Upper lobe of left lung (tissue), 6 donors: Measurements from ENCODE around the gene TSKU. TPM values are rescaled to one million over a fixed set of nuclear protein-coding genes. Genes with fewer than 3 reads are reported as not detected.

Source experiments
- ATAC-seq, 2 donors: fragments of 200-7000 bp; cut with Tn5 transposase; one replicate each; pipeline ENCODE4 v1.9.1; 2022; ENCODE audit warnings: mild to moderate bottlenecking in 2 of 2, moderate library complexity in 2 of 2; ENCODE audit not compliant: low FRiP score in 2 of 2
- DNase-seq, 2 donors: peaks; one replicate each; pipeline ENCODE4 v3.0.0-alpha.2; 2019 to 2020
- H3K27ac ChIP-seq, 4 donors: fragments of 200-600 bp; sonication (generic); one replicate each; pipeline ENCODE4 v1.5.1; 2016 to 2019
- H3K27me3 ChIP-seq, 4 donors: fragments of 200-600 bp; sonication (generic); one replicate each; pipeline ENCODE4 v1.5.1; 2017 to 2019
- H3K36me3 ChIP-seq, 4 donors: fragments of 200-600 bp; sonication (generic); one replicate each; pipeline ENCODE4 v1.5.1; 2016 to 2019
- H3K4me1 ChIP-seq, 4 donors: fragments of 200-600 bp; sonication (generic); one replicate each; pipeline ENCODE4 v1.5.1; 2018 to 2019
- H3K4me3 ChIP-seq, 4 donors: fragments of 200-600 bp; sonication (generic); one replicate each; pipeline ENCODE4 v1.5.1; 2017 to 2019; ENCODE audit warnings: mild to moderate bottlenecking in 2 of 4, moderate library complexity in 1 of 4
- H3K9me3 ChIP-seq, 4 donors: fragments of 200-600 bp; sonication (generic); one replicate each; pipeline ENCODE4 v1.5.1; 2018 to 2019
- EP300 ChIP-seq, 4 donors: sonication (generic); formaldehyde crosslinking; IDR thresholded peaks; one replicate each; pipeline ENCODE4 v1.5.1; 2017; ENCODE audit warnings: antibody characterized with exemption in 4 of 4, control low read depth in 2 of 4
- POLR2A ChIP-seq, 4 donors: fragments of 450-650 bp; IDR thresholded peaks; one replicate each; pipeline ENCODE4 v1.5.1; 2016 to 2017; ENCODE audit warnings: antibody characterized with exemption in 4 of 4, mild to moderate bottlenecking in 2 of 4
- POLR2AphosphoS5 ChIP-seq, 2 donors: sonication (generic); formaldehyde crosslinking; IDR thresholded peaks; one replicate each; pipeline ENCODE4 v1.5.1; 2017; ENCODE audit warnings: antibody characterized with exemption in 2 of 2
- WGBS, 2 donors: methylation state at CpG; one replicate each; pipeline ENCODE4 v1.1.5; 2017 to 2018; 5-methylcytosine and 5-hydroxymethylcytosine counted together
- total RNA-seq, 6 donors: library from RNA; depleted of rRNA in 4 of 6; stranded (reverse); fragments of >200 nt in 4 of 6; gene quantifications; one replicate each; pipeline versions ENCODE4 v1.1.0 to v1.2.1, GENCODE V29; 2016 to 2021
- TF ChIP-seq, protein P1 (sequence below), 6 experiments: fragments of 450-650 bp in 4 of 6; fragments of 200-600 bp in 2 of 6; sonication (generic) in 2 of 6; IDR thresholded peaks; one replicate each; pipeline ENCODE4 v1.5.1; 2016 to 2019; ENCODE audit warnings: antibody characterized with exemption in 6 of 6
- donor health status: DM: no; HTN: no; CAD: no; lungs with moderate emphysema.
- donor health status: DM: no; HTN: yes; CAD: no; lungs with severe emphysema.

Gene TSKU
- total RNA-seq, 6 donors from 2014 or later: 2.1 to 19.8 (median 9.5) TPM

GRCh38 chr11:76760236-76760635 lies 22.9 kb upstream of the TSKU start:
- 83 to 84% methylated on average over 2 to 4 of the region's 4 CpGs for WGBS, 2 donors
- H3K36me3 ChIP-seq: no peaks in the 10 kb centered on the region
- no peak for ATAC-seq
- no peaks in the 10 kb centered on the region for H3K27me3 ChIP-seq
- DNase-seq: no peak
- TF ChIP-seq EP300 (IDR thresholded peaks at IDR 0.05) (no peak), POLR2A (IDR thresholded peaks at IDR 0.05) (no peak), POLR2AphosphoS5 (IDR thresholded peaks at IDR 0.05) (no peak)
- TF ChIP-seq, protein P1, sequence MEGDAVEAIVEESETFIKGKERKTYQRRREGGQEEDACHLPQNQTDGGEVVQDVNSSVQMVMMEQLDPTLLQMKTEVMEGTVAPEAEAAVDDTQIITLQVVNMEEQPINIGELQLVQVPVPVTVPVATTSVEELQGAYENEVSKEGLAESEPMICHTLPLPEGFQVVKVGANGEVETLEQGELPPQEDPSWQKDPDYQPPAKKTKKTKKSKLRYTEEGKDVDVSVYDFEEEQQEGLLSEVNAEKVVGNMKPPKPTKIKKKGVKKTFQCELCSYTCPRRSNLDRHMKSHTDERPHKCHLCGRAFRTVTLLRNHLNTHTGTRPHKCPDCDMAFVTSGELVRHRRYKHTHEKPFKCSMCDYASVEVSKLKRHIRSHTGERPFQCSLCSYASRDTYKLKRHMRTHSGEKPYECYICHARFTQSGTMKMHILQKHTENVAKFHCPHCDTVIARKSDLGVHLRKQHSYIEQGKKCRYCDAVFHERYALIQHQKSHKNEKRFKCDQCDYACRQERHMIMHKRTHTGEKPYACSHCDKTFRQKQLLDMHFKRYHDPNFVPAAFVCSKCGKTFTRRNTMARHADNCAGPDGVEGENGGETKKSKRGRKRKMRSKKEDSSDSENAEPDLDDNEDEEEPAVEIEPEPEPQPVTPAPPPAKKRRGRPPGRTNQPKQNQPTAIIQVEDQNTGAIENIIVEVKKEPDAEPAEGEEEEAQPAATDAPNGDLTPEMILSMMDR (IDR thresholded peaks at IDR 0.05): no peak
- no peak overlapping the region for H3K4me3 ChIP-seq
- no peaks in the 10 kb centered on the region for H3K9me3 ChIP-seq
- peaks cover 10 to 17% (median 13%) of the 10 kb centered on the region in 4 donors for H3K4me1 ChIP-seq
- no peak overlapping the region for H3K27ac ChIP-seq

DNA sequence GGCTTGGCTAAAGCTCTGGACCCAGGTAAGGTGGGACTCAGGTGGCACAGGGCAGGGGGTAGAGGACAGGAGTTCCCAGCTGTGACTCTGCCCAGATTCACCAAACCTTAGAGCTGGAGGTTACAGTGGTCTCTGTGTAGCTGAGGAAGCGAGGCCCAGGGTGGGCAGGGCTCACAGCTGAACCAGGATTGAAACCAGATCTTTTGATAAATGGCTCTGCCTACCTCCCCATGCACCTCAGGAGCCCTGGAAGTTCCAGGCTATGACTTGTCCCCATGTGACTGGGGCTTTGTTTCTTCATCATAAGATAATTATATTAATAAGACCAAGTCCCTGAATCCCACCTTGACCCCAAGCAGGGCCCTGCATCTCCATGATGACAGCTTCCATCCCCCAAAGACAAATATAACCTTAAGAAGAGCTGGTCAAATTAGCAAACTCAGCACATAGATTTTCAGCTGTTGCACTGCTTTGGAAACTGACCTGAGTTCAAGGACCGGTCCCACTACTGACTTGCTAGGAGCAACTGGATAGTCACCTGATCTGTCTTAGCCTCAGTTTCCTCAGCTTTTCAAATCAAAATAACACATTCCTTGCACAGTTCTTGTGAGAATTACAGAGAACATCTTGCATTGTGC lies 21.3 kb upstream of the TSKU start:
- DNase-seq: no peak
- peaks cover 10 to 21% (median 15%) of the 10 kb centered on the region in 4 donors for H3K4me1 ChIP-seq
- 94 to 100% methylated on average over 2 of the region's 2 CpGs for WGBS, 2 donors
- ATAC-seq: no peak
- no peaks in the 10 kb centered on the region for H3K9me3 ChIP-seq
- H3K4me3 ChIP-seq: no peak overlapping the region
- no peaks in the 10 kb centered on the region for H3K27me3 ChIP-seq
- H3K27ac ChIP-seq: no peak overlapping the region
- TF ChIP-seq, protein P1 (IDR thresholded peaks at IDR 0.05): no peak
- TF ChIP-seq EP300 (IDR thresholded peaks at IDR 0.05): no peak
- TF ChIP-seq POLR2A (IDR thresholded peaks at IDR 0.05): no peak
- no peak for TF ChIP-seq POLR2AphosphoS5 (IDR thresholded peaks at IDR 0.05)
- H3K36me3 ChIP-seq: no peaks in the 10 kb centered on the region

DNA sequence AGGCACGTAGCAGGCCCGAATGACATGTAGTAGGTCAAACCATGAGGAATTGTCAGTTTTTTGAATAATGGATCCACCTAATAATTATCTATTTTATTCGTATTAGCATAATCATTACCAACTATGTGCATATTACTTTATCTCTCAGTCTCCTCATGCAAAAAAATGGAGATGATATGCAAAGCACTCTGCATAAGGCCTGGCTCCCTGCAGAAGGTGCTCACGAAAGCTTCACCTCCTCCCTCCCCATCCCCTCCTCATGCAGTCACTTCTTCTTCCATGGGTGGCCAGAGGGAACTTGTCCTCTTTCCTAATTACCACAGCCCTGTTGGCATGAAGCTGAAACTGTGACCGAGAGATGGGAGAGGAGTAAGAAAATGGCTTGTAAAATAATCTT lies 20.8 kb upstream of the TSKU start:
- H3K27ac ChIP-seq: no peak overlapping the region
- H3K36me3 ChIP-seq: no peaks in the 10 kb centered on the region
- H3K9me3 ChIP-seq: no peaks in the 10 kb centered on the region
- DNase-seq (no peak), ATAC-seq (no peak)
- H3K4me1 ChIP-seq: peaks cover 10 to 22% (median 17%) of the 10 kb centered on the region in 4 donors
- H3K4me3 ChIP-seq: no peak overlapping the region
- TF ChIP-seq, protein P1 (IDR thresholded peaks at IDR 0.05): no peak
- TF ChIP-seq POLR2A (IDR thresholded peaks at IDR 0.05) (no peak), EP300 (IDR thresholded peaks at IDR 0.05) (no peak), POLR2AphosphoS5 (IDR thresholded peaks at IDR 0.05) (no peak)
- WGBS, 2 donors: 88 to 92% methylated on average over 5 of the region's 5 CpGs
- H3K27me3 ChIP-seq: no peaks in the 10 kb centered on the region

- 83 to 91% methylated on average over 3 to 5 of the region's 5 CpGs for WGBS, 2 donors
- Histone ChIP-seq H3K4me3 (no peak overlapping the region), H3K27ac (peak overlapping the region in 1 of 4 donors; percentile 21), H3K4me1 (peaks cover 15 to 28% (median 22%) of the 10 kb centered on the region in 4 donors), H3K27me3 (no peaks in the 10 kb centered on the region), H3K9me3 (no peaks in the 10 kb centered on the region), H3K36me3 (no peaks in the 10 kb centered on the region)
- ATAC-seq (no peak), DNase-seq (no peak)
- TF ChIP-seq, protein P1 (IDR thresholded peaks at IDR 0.05): no peak
- TF ChIP-seq EP300 (IDR thresholded peaks at IDR 0.05): no peak
- no peak for TF ChIP-seq POLR2AphosphoS5 (IDR thresholded peaks at IDR 0.05)
- TF ChIP-seq POLR2A (IDR thresholded peaks at IDR 0.05): no peak
Observed at GRCh38 chr11:76762867-76763572, 20.1 kb upstream of the TSKU start.
